GM12875 (cell line): Measurements from ENCODE around the gene DNAAF5.
"Not testable (repeated sequence)": the region's sequence is repeated elsewhere in the genome, so short reads cannot be mapped to it uniquely, and the experiment has no call there.

ENCODE experiments used
- H3K4me3 ChIP-seq: one replicate; pipeline ENCODE4 v1.5.1; 2011; ENCODE audit warnings: low read depth, low read length, control low read depth
- CTCF ChIP-seq: IDR thresholded peaks from 2 replicates; pipeline ENCODE4 v1.5.1; 2011; ENCODE audit warnings: low read depth, mild to moderate bottlenecking, control low read depth, inconsistent platforms, low read length, moderate library complexity, borderline replicate concordance; ENCODE audit not compliant: insufficient read depth

The DNAAF5 gene

GRCh38 chr7:742791-743190 is 16.3 kb downstream of the DNAAF5 start:
- no peak overlapping the region for H3K4me3 ChIP-seq
- TF ChIP-seq CTCF, result no peak

- H3K4me3 ChIP-seq, result not testable (repeated sequence)
These were observed 17.0 kb downstream of the DNAAF5 start for GRCh38 chr7:743341-744127.

- not testable (repeated sequence) for H3K4me3 ChIP-seq
These were observed 17.6 kb downstream of the DNAAF5 start for GRCh38 chr7:744128-744520.

- no peak overlapping the region for H3K4me3 ChIP-seq
- no peak for TF ChIP-seq CTCF
These were observed 18.4 kb downstream of the DNAAF5 start for GRCh38 chr7:744854-745430.

- no peak overlapping the region for H3K4me3 ChIP-seq
- no peak for TF ChIP-seq CTCF
These were observed 19.1 kb downstream of the DNAAF5 start for GRCh38 chr7:745431-746154.

GRCh38 chr7:746155-747061 is 19.9 kb downstream of the DNAAF5 start:
- TF ChIP-seq CTCF, result no peak
- H3K4me3 ChIP-seq, result no peak overlapping the region

GRCh38 chr7:747186-747585 is 20.7 kb downstream of the DNAAF5 start:
- no peak overlapping the region for H3K4me3 ChIP-seq
- TF ChIP-seq CTCF, result no peak
